Measurements from ENCODE around the gene TEX264.

Gene TEX264

GRCh38 chr3:51680663-51681230 lies 9.7 kb downstream of the TEX264 start:
- Mint-ChIP-seq H3K4me3 (peak overlapping the region; percentile 61), H3K27me3 (ENCODE audit: low read depth) (no peaks in the 10 kb centered on the region), H3K9me3 (no peaks in the 10 kb centered on the region), H3K4me1 (ENCODE audit: low read depth) (peaks cover 70% of the 10 kb centered on the region), H3K36me3 (ENCODE audit: low read depth) (peaks cover 38% of the 10 kb centered on the region), H3K27ac (peak overlapping the region; percentile 74)

DNA sequence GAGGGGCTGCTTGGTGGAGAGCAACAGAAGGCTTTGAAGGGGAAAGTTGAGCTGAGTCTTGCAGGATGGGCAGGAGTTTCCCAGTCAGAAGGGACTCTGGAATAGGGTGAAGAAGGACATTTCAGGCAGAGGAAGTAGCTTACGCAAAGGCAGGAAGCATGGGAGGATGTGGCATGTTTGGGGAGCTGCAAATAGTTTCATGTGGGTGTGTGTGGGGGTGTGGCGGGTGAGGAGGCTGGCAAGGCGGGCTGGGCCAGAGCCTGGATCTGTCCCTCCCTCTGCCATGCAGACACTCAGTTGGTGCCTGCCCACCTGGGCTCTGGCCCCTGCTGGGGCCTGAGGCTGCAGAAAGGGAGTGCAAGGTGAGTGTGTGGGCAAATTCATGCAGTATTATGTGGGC lies 10.4 kb downstream of the TEX264 start:
- peak overlapping the region; percentile 61 for H3K4me3 Mint-ChIP-seq
- peak overlapping the region; percentile 74 for H3K27ac Mint-ChIP-seq
- no peaks in the 10 kb centered on the region for H3K9me3 Mint-ChIP-seq
- no peaks in the 10 kb centered on the region for H3K27me3 Mint-ChIP-seq (ENCODE audit: low read depth)
- peaks cover 41% of the 10 kb centered on the region for H3K36me3 Mint-ChIP-seq (ENCODE audit: low read depth)
- H3K4me1 Mint-ChIP-seq (ENCODE audit: low read depth): peaks cover 70% of the 10 kb centered on the region

GRCh38 chr3:51682079-51682478 lies 11.0 kb downstream of the TEX264 start:
- H3K36me3 Mint-ChIP-seq (ENCODE audit: low read depth): peaks cover 45% of the 10 kb centered on the region
- H3K4me3 Mint-ChIP-seq: peak overlapping the region; percentile 61
- H3K27ac Mint-ChIP-seq: peak overlapping the region; percentile 74
- H3K27me3 Mint-ChIP-seq (ENCODE audit: low read depth): no peaks in the 10 kb centered on the region
- peaks cover 74% of the 10 kb centered on the region for H3K4me1 Mint-ChIP-seq (ENCODE audit: low read depth)
- no peaks in the 10 kb centered on the region for H3K9me3 Mint-ChIP-seq

- peaks cover 78% of the 10 kb centered on the region for H3K4me1 Mint-ChIP-seq (ENCODE audit: low read depth)
- no peaks in the 10 kb centered on the region for H3K9me3 Mint-ChIP-seq
- peaks cover 48% of the 10 kb centered on the region for H3K36me3 Mint-ChIP-seq (ENCODE audit: low read depth)
- no peaks in the 10 kb centered on the region for H3K27me3 Mint-ChIP-seq (ENCODE audit: low read depth)
- peak overlapping the region; percentile 27 for H3K4me3 Mint-ChIP-seq
- peak overlapping the region; percentile 74 for H3K27ac Mint-ChIP-seq
These were observed 11.5 kb downstream of the TEX264 start for GRCh38 chr3:51682526-51682925.

DNA sequence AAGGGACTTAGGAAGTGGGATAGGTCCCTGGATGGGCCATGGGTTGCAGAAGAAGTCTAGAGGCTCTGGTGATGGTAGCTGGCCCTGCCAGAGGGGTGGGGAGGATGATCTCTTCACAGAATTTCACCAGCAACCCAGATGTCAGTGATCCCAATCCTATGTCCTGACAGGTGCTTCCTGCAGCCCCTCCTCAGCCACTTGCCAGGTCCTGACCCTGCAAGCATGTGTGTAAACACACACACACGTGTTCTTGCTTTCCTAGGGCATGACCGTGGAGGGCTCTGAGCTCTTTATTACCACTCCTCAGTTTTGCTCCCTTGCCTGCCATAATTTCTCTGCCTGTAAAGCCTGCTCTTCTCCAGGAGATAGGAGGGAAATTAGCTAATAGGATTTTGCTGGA lies 12.5 kb downstream of the TEX264 start:
- Mint-ChIP-seq H3K27ac (peak overlapping the region; percentile 71), H3K9me3 (no peaks in the 10 kb centered on the region), H3K4me1 (ENCODE audit: low read depth) (peaks cover 80% of the 10 kb centered on the region), H3K27me3 (ENCODE audit: low read depth) (no peaks in the 10 kb centered on the region), H3K36me3 (ENCODE audit: low read depth) (peaks cover 45% of the 10 kb centered on the region), H3K4me3 (no peak overlapping the region)

- Mint-ChIP-seq H3K27ac (peak overlapping the region; percentile 95), H3K36me3 (ENCODE audit: low read depth) (peaks cover 49% of the 10 kb centered on the region), H3K4me3 (peak overlapping the region; percentile 81), H3K27me3 (ENCODE audit: low read depth) (no peaks in the 10 kb centered on the region), H3K9me3 (no peaks in the 10 kb centered on the region), H3K4me1 (ENCODE audit: low read depth) (peaks cover 79% of the 10 kb centered on the region)
These were observed 14.1 kb downstream of the TEX264 start for GRCh38 chr3:51684971-51685751.

- H3K9me3 Mint-ChIP-seq: no peaks in the 10 kb centered on the region
These were observed 15.0 kb downstream of the TEX264 start for GRCh38 chr3:51686056-51686455.

DNA sequence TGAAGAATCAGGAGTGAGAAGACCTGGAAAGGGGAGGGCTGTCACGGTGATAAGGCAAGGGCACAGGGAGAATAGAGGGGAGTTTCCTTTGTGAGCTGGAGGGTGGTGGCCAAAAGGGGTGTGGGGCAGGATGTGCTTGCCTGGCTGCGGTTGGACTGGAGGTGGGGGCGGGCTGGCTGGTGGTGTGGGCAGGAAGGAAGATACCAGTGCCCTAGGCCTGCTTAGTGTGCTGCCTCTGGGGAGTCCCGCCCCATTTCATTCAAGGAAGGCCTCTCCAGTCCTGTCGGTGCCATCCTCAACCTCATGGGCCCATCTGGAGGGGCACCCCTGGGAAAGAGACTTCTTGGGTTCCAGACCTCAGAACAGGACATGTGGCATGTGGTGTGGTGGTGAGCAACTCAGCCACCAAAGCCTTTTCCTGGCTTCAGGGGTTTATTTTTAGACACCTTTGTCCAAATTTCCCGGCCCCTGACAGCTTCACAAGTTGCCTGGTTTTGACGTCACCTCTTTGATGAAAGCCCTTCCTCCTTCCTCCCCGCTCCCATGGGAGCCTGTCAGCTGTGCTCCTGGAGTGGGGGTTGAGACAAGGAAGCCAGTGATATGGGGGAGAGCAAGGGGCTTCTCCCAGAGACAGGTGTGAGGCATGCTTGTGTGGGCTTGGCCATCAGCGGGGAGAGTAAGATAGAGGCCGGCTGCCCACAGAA lies 15.6 kb downstream of the TEX264 start:
- Mint-ChIP-seq H3K27ac (peak overlapping the region; percentile 95), H3K4me3 (peak overlapping the region; percentile 81), H3K9me3 (no peaks in the 10 kb centered on the region), H3K27me3 (ENCODE audit: low read depth) (no peaks in the 10 kb centered on the region), H3K36me3 (ENCODE audit: low read depth) (peaks cover 49% of the 10 kb centered on the region), H3K4me1 (ENCODE audit: low read depth) (peaks cover 70% of the 10 kb centered on the region)

More at GRCh38 chr3:51686056-51686455, 15.0 kb downstream of the TEX264 start:
- Mint-ChIP-seq H3K36me3 (ENCODE audit: low read depth) (peaks cover 49% of the 10 kb centered on the region), H3K4me1 (ENCODE audit: low read depth) (peaks cover 73% of the 10 kb centered on the region), H3K27me3 (ENCODE audit: low read depth) (no peaks in the 10 kb centered on the region), H3K27ac (peak overlapping the region; percentile 95), H3K4me3 (peak overlapping the region; percentile 81)

- H3K27ac Mint-ChIP-seq: peak overlapping the region; percentile 95
- H3K4me1 Mint-ChIP-seq (ENCODE audit: low read depth): peaks cover 63% of the 10 kb centered on the region
- H3K36me3 Mint-ChIP-seq (ENCODE audit: low read depth): peaks cover 48% of the 10 kb centered on the region
- no peaks in the 10 kb centered on the region for H3K27me3 Mint-ChIP-seq (ENCODE audit: low read depth)
- H3K9me3 Mint-ChIP-seq: no peaks in the 10 kb centered on the region
- H3K4me3 Mint-ChIP-seq: no peak overlapping the region
These were observed 16.6 kb downstream of the TEX264 start for GRCh38 chr3:51687431-51688205.

- H3K27ac Mint-ChIP-seq: peak overlapping the region; percentile 95
- no peaks in the 10 kb centered on the region for H3K27me3 Mint-ChIP-seq (ENCODE audit: low read depth)
- no peak overlapping the region for H3K4me3 Mint-ChIP-seq
- H3K9me3 Mint-ChIP-seq: no peaks in the 10 kb centered on the region
- peaks cover 44% of the 10 kb centered on the region for H3K36me3 Mint-ChIP-seq (ENCODE audit: low read depth)
- peaks cover 58% of the 10 kb centered on the region for H3K4me1 Mint-ChIP-seq (ENCODE audit: low read depth)
These were observed 17.2 kb downstream of the TEX264 start for GRCh38 chr3:51688206-51688600.

GRCh38 chr3:51691021-51691420 lies 20.0 kb downstream of the TEX264 start:
- Mint-ChIP-seq H3K27me3 (ENCODE audit: low read depth) (no peaks in the 10 kb centered on the region), H3K27ac (no peak overlapping the region), H3K36me3 (ENCODE audit: low read depth) (peaks cover 36% of the 10 kb centered on the region), H3K4me3 (no peak overlapping the region), H3K4me1 (ENCODE audit: low read depth) (peaks cover 35% of the 10 kb centered on the region), H3K9me3 (no peaks in the 10 kb centered on the region)

GRCh38 chr3:51691949-51692348 lies 20.9 kb downstream of the TEX264 start:
- H3K27me3 Mint-ChIP-seq (ENCODE audit: low read depth): no peaks in the 10 kb centered on the region
- H3K36me3 Mint-ChIP-seq (ENCODE audit: low read depth): peaks cover 27% of the 10 kb centered on the region
- H3K27ac Mint-ChIP-seq: no peak overlapping the region
- no peak overlapping the region for H3K4me3 Mint-ChIP-seq
- peaks cover 26% of the 10 kb centered on the region for H3K4me1 Mint-ChIP-seq (ENCODE audit: low read depth)
- H3K9me3 Mint-ChIP-seq: no peaks in the 10 kb centered on the region

GRCh38 chr3:51692980-51693395 lies 21.9 kb downstream of the TEX264 start:
- Mint-ChIP-seq H3K27me3 (ENCODE audit: low read depth) (no peaks in the 10 kb centered on the region), H3K4me1 (ENCODE audit: low read depth) (peaks cover 16% of the 10 kb centered on the region), H3K36me3 (ENCODE audit: low read depth) (peaks cover 21% of the 10 kb centered on the region), H3K4me3 (no peak overlapping the region), H3K27ac (no peak overlapping the region), H3K9me3 (no peaks in the 10 kb centered on the region)

DNA sequence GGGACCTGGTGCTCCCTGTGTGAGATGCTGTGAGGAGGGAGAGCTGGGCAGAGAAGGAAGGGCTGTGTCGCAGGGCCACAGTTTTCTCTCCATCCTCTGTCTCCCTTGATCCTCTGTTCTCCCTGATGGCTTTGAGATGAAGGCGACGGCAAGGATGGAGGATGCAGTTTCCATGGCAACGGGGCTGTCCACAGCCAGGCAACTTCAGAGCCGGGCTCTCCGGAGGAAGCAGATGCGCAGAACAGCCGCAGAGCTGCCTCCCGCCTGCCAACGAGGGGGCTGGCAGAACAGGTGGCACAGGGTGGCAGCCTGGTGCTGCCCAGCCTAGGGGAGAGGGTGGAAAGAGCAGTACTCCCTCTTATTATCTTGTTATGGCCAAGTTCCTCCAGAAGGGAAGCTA lies 25.9 kb downstream of the TEX264 start:
- Mint-ChIP-seq H3K4me3 (no peak overlapping the region), H3K4me1 (ENCODE audit: low read depth) (peaks cover 6% of the 10 kb centered on the region), H3K9me3 (no peaks in the 10 kb centered on the region), H3K27ac (no peak overlapping the region), H3K36me3 (ENCODE audit: low read depth) (peaks cover 24% of the 10 kb centered on the region), H3K27me3 (ENCODE audit: low read depth) (no peaks in the 10 kb centered on the region)
